Esophagus squamous epithelium (tissue), 4 donors: Measurements from ENCODE around the gene NEB.

ENCODE experiments used
- POLR2A ChIP-seq, 4 donors: fragments of 450-650 bp; IDR thresholded peaks; one replicate each; pipeline ENCODE4 v1.6.1; 2017; ENCODE audit warnings: antibody characterized with exemption in 4 of 4, mild to moderate bottlenecking in 4 of 4, moderate library complexity in 3 of 4
- TF ChIP-seq, protein P1 (sequence below), 6 experiments: fragments of 450-650 bp in 4 of 6; fragments of 200-600 bp in 2 of 6; sonication (generic) in 2 of 6; IDR thresholded peaks; one replicate each; pipeline ENCODE4 v1.5.1; 2016 to 2019; ENCODE audit warnings: antibody characterized with exemption in 6 of 6, mild to moderate bottlenecking in 4 of 6, moderate library complexity in 4 of 6

DNA sequence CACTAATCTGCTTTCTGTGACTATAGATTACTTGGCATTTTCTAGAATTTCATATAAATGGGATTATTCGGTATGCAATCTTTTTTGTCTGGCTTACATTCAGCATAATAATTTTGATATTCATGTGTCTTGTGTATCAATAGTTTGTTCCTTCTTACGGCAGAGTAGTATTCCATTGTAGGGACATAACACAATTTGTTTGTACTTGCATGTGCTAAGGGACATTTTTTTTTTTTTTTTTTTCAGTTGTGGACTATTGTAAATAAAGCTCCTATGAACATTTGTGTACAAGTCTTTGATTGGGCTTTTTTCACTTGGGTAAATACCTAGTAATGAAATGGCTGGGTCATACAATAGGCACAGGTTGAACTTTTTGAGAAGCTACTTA lies 48.9 kb upstream of the NEB start:
- TF ChIP-seq, protein P1, sequence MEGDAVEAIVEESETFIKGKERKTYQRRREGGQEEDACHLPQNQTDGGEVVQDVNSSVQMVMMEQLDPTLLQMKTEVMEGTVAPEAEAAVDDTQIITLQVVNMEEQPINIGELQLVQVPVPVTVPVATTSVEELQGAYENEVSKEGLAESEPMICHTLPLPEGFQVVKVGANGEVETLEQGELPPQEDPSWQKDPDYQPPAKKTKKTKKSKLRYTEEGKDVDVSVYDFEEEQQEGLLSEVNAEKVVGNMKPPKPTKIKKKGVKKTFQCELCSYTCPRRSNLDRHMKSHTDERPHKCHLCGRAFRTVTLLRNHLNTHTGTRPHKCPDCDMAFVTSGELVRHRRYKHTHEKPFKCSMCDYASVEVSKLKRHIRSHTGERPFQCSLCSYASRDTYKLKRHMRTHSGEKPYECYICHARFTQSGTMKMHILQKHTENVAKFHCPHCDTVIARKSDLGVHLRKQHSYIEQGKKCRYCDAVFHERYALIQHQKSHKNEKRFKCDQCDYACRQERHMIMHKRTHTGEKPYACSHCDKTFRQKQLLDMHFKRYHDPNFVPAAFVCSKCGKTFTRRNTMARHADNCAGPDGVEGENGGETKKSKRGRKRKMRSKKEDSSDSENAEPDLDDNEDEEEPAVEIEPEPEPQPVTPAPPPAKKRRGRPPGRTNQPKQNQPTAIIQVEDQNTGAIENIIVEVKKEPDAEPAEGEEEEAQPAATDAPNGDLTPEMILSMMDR (IDR thresholded peaks at IDR 0.05) = no peak
- TF ChIP-seq POLR2A (IDR thresholded peaks at IDR 0.05) = no peak
